Body of pancreas (tissue), 4 donors: ENCODE data around the gene PDGFRA. TPM values are rescaled to one million over a fixed set of nuclear protein-coding genes. Genes with fewer than 3 reads are reported as not detected.
"Not testable (repeated sequence)": the region's sequence is repeated elsewhere in the genome, so short reads cannot be mapped to it uniquely, and the experiment has no call there.

ENCODE experiments used
- ATAC-seq: fragments of 150-250 bp; one replicate; pipeline ENCODE4 v1.9.1; 2016
- DNase-seq, 4 donors: peaks; one replicate each; pipeline ENCODE4 v3.0.0-alpha.2; 2019
- H3K27ac ChIP-seq, 4 donors: fragments of 200-600 bp; sonication (generic); 1 replicate in 3 of 4; 2 replicates in 1 of 4; pipeline versions ENCODE4 v1.5.1 to v1.6.1; 2016 to 2019; ENCODE audit warnings: mild to moderate bottlenecking in 1 of 4, mixed read lengths in 1 of 4, moderate library complexity in 1 of 4
- H3K27me3 ChIP-seq, 2 donors: fragments of 200-600 bp; sonication (generic); one replicate each; pipeline ENCODE4 v1.6.0; 2016; ENCODE audit warnings: mild to moderate bottlenecking in 1 of 2
- H3K36me3 ChIP-seq, 2 donors: fragments of 200-600 bp; sonication (generic); replicated peaks in 1 of 2; 2 replicates each; pipeline ENCODE4 v1.5.1; 2016; ENCODE audit warnings: low read depth in 2 of 2; ENCODE audit not compliant: insufficient read depth in 1 of 2
- H3K4me1 ChIP-seq: fragments of 200-600 bp; sonication (generic); one replicate; pipeline ENCODE4 v1.6.0; 2016
- H3K4me3 ChIP-seq, 2 donors: fragments of 200-600 bp; sonication (generic); 1 replicate in 1 of 2; 2 replicates in 1 of 2; pipeline ENCODE4 v1.5.1; 2016 to 2019
- H3K9me3 ChIP-seq, 3 donors: fragments of 200-600 bp; sonication (generic); 1 replicate in 2 of 3; 2 replicates in 1 of 3; pipeline ENCODE4 v1.5.1; 2016
- POLR2A ChIP-seq, 3 donors: fragments of 450-650 bp; IDR thresholded peaks; one replicate each; pipeline ENCODE4 v1.6.1; 2016; ENCODE audit warnings: antibody characterized with exemption in 3 of 3, mild to moderate bottlenecking in 2 of 3
- WGBS, 2 donors: methylation state at CpG; one replicate each; pipeline ENCODE4 v1.1.5; 2017; 5-methylcytosine and 5-hydroxymethylcytosine counted together
- intact Hi-C: fragments of 100-400 bp; cut with DNase I; formaldehyde crosslinking; loops from one replicate; pipeline ENCODE4 v1.15.1; 2023
- total RNA-seq, 2 donors: library from RNA; depleted of rRNA; stranded (reverse); fragments of >200 nt; gene quantifications; one replicate each; pipeline ENCODE4 v1.1.0, GENCODE V29; 2016
- TF ChIP-seq, protein P1 (sequence below), 7 experiments: fragments of 450-650 bp in 4 of 7; fragments of 200-600 bp in 3 of 7; sonication (generic) in 3 of 7; IDR thresholded peaks; one replicate each; pipeline ENCODE4 v1.5.1; 2016 to 2019; ENCODE audit warnings: antibody characterized with exemption in 7 of 7

Gene PDGFRA
- total RNA-seq, 2 donors from 2014 or later: 54.4 to 56.0 TPM

DNA sequence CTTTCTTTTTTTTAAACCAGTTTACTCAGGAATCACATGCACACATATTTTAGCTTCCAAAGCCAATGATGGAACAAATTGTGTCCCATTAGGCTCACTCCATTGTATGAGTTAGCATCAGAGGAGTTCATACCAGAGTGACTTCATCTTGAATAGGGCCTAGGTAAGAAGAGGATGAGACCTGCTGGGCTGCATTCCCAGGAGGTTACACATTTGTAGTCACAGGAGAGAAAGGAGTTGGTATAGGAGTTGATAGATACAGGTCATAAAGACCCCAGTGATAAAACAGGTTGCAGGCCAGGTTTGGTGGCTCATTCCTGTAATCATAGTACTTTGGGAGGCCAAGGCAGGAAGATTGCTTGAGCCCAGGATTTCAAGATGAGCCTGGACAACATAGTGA is 9.3 kb downstream of the PDGFRA start:
- Histone ChIP-seq H3K4me1 (peaks cover 9% of the 10 kb centered on the region), H3K36me3 (no peaks in the 10 kb centered on the region), H3K9me3 (no peaks in the 10 kb centered on the region), H3K4me3 (no peak overlapping the region), H3K27ac (no peak overlapping the region), H3K27me3 (no peaks in the 10 kb centered on the region)
- no peak for DNase-seq
- no peak for ATAC-seq
- intact Hi-C loops: loop anchor here (10.0 kb wide), 1 partner anchor 1044 kb away; no protein-coding TSS in a partner anchor
- no peak for TF ChIP-seq POLR2A (IDR thresholded peaks at IDR 0.05)
- TF ChIP-seq, protein P1, sequence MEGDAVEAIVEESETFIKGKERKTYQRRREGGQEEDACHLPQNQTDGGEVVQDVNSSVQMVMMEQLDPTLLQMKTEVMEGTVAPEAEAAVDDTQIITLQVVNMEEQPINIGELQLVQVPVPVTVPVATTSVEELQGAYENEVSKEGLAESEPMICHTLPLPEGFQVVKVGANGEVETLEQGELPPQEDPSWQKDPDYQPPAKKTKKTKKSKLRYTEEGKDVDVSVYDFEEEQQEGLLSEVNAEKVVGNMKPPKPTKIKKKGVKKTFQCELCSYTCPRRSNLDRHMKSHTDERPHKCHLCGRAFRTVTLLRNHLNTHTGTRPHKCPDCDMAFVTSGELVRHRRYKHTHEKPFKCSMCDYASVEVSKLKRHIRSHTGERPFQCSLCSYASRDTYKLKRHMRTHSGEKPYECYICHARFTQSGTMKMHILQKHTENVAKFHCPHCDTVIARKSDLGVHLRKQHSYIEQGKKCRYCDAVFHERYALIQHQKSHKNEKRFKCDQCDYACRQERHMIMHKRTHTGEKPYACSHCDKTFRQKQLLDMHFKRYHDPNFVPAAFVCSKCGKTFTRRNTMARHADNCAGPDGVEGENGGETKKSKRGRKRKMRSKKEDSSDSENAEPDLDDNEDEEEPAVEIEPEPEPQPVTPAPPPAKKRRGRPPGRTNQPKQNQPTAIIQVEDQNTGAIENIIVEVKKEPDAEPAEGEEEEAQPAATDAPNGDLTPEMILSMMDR (IDR thresholded peaks at IDR 0.05): no peak

- H3K4me3 ChIP-seq, H3K9me3 ChIP-seq, DNase-seq, H3K27me3 ChIP-seq, H3K4me1 ChIP-seq, intact Hi-C loops, H3K27ac ChIP-seq, H3K36me3 ChIP-seq, ATAC-seq: not testable (repeated sequence)
- WGBS, 2 donors: 92 to 95% methylated on average over 3 of the region's 3 CpGs
Observed at GRCh38 chr4:54241268-54241823, 12.3 kb downstream of the PDGFRA start.

- H3K4me3 ChIP-seq, H3K36me3 ChIP-seq, ATAC-seq, intact Hi-C loops, H3K27ac ChIP-seq, H3K27me3 ChIP-seq, DNase-seq, H3K9me3 ChIP-seq, H3K4me1 ChIP-seq: not testable (repeated sequence)
- 87 to 89% methylated on average over 15 of the region's 15 CpGs for WGBS, 2 donors
Observed at GRCh38 chr4:54243541-54243940, 14.4 kb downstream of the PDGFRA start.

DNA sequence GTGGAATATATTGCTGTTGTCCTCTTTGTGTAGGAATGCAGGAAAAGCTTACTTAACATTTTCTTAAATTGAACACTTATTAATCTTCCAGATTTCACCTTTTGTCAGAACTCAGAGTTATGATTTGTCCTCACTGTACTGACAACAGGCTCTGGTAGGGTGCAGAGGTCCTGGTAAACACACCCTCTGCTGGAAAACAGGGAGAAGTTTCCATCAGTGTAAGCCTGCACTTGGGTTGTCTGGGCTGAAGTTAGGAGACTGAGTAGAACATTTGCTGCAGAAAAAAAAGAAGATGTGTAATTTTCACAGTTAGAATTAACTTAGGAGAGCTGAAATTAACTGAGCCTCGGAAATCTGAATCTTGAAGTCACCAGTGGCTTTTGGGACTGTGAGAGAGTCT is 23.2 kb downstream of the PDGFRA start:
- H3K27ac ChIP-seq, H3K27me3 ChIP-seq, H3K4me3 ChIP-seq, H3K9me3 ChIP-seq, H3K36me3 ChIP-seq, DNase-seq, H3K4me1 ChIP-seq, intact Hi-C loops, ATAC-seq: not testable (repeated sequence)
- WGBS, 2 donors: 23 to 43% methylated on average over 1 of the region's 1 CpG

- intact Hi-C loops: no loop called here
- no peak for ATAC-seq
- Histone ChIP-seq H3K36me3 (no peaks in the 10 kb centered on the region), H3K27me3 (no peaks in the 10 kb centered on the region), H3K9me3 (no peaks in the 10 kb centered on the region), H3K4me3 (no peak overlapping the region), H3K27ac (peak overlapping the region in 1 of 4 donors; percentile 5), H3K4me1 (no peaks in the 10 kb centered on the region)
- 55 to 61% methylated on average over 7 of the region's 7 CpGs for WGBS, 2 donors
- TF ChIP-seq POLR2A (IDR thresholded peaks at IDR 0.05): no peak
- TF ChIP-seq, protein P1 (IDR thresholded peaks at IDR 0.05): no peak
- DNase-seq: no peak
Observed at GRCh38 chr4:54254116-54254914, 25.2 kb downstream of the PDGFRA start.

DNA sequence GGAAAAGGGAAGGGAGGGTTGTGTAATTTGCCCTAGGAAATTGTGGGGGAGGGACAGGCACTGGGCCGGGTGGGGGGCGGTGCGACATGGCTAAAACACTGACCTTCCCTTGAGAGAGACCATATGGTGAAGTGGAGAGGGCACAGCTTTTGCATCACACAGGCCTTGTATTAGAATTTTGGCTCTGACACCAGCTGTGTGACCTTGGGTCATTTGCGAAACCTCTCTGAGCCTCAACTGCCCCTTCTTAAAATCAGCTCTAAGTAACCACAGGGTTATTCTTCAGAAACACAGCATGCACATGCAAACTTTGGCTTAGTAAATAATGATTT is 25.8 kb downstream of the PDGFRA start:
- DNase-seq: no peak
- WGBS, 2 donors: 68 to 85% methylated on average over 4 of the region's 4 CpGs

More for the DNA sequence above, 25.8 kb downstream of the PDGFRA start:
- intact Hi-C loops: no loop called here
- Histone ChIP-seq H3K9me3 (no peaks in the 10 kb centered on the region), H3K27me3 (no peaks in the 10 kb centered on the region), H3K4me1 (no peaks in the 10 kb centered on the region), H3K4me3 (no peak overlapping the region), H3K27ac (peak overlapping the region in 1 of 4 donors; percentile 5), H3K36me3 (no peaks in the 10 kb centered on the region)
- TF ChIP-seq, protein P1 (IDR thresholded peaks at IDR 0.05): no peak
- TF ChIP-seq POLR2A (IDR thresholded peaks at IDR 0.05): no peak
- ATAC-seq: no peak
